Fibroblast of skin of right biceps (primary cell): ENCODE results near the gene TMEM150A.
"Not testable (repeated sequence)": the region's sequence is repeated elsewhere in the genome, so short reads cannot be mapped to it uniquely, and the experiment has no call there.

Source experiments
- DNase-seq: peaks from one replicate; pipeline ENCODE4 v3.0.0-alpha.2; 2013

Gene TMEM150A

DNA sequence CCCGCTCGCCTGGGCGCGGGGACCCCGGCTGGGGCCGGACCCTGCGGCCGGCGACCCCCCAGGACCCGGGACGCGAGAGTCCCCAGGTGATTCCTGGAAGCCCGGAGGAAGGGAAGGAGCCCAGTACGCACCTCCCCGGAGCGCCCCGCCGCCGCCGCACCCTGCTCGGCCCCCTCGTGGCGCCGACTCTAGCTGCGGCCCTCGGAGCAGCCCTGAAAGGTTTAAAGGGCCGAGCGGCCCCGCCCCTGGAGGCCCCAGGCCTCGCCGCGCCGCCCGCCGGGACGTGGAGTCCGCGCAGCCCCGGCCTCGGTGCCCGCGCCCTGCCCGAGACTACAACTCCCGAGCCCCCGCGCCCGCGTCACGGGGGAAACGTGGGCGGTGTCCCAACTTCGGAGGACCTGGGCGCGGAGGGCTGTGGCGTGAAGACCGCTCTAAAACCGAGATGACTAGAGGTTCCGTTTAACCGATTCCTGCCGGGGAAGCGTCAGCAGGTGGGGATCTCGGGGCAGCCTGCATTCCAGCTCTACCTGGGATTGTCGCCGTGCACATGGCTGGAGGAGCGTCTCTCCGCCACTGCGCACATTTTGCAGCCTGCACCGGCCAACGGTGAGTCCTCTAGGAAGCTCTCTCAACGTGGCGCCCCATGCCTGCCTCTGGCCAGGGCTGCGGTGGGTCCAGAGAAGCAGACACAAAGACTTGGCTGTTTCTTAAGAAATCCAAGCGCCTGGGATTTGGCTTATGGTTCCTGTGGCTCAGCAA lies at the start of gene TMEM150A:
Gene TMEM150A (minus strand): TSS at position 223 of the 759 bp plus-strand sequence. CDS start 750 bp downstream, outside the sequence.
- DNase-seq, result peak; percentile 90

DNA sequence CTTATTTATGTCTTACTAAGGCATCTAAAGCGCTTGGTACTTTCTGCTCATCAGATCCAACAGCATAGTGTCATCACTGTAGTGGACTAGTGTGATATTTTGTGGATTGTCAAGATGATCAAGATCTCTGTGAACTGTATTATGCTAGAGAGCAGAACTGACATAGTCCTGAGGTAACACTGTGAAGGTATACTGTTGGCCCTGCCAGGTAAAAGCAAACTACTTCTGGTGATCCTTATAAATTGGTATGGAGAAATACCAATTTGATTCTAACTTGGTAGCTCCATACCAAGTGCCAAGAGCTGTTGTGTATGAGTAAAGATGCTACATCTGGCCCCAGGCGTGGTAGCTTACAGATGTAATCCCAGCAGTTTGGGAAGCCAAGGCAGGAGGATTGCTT lies 49.6 kb upstream of the TMEM150A start:
- no peak for DNase-seq

GRCh38 chr2:85651097-85651496 lies 48.6 kb upstream of the TMEM150A start:
- DNase-seq, result no peak

DNA sequence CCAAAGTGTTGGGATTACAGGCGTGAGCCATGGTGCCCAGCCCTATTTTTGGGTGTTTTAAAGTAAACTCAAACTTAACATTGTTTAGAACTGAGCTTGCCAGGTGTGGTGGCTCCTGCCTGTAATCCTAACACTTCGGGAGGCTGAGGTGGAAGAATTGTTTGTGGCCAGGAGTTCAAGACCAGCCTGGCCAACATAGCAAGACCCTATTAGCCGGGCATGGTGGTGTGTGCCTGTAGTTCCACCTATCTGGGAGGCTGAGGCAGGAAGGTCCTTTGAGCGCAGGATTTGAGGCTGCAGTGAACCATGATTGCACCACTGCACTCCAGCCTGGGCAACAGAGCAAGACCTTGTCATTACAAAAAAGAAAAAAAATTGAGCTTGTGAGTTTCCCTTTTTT lies 48.0 kb upstream of the TMEM150A start:
- no peak for DNase-seq

DNA sequence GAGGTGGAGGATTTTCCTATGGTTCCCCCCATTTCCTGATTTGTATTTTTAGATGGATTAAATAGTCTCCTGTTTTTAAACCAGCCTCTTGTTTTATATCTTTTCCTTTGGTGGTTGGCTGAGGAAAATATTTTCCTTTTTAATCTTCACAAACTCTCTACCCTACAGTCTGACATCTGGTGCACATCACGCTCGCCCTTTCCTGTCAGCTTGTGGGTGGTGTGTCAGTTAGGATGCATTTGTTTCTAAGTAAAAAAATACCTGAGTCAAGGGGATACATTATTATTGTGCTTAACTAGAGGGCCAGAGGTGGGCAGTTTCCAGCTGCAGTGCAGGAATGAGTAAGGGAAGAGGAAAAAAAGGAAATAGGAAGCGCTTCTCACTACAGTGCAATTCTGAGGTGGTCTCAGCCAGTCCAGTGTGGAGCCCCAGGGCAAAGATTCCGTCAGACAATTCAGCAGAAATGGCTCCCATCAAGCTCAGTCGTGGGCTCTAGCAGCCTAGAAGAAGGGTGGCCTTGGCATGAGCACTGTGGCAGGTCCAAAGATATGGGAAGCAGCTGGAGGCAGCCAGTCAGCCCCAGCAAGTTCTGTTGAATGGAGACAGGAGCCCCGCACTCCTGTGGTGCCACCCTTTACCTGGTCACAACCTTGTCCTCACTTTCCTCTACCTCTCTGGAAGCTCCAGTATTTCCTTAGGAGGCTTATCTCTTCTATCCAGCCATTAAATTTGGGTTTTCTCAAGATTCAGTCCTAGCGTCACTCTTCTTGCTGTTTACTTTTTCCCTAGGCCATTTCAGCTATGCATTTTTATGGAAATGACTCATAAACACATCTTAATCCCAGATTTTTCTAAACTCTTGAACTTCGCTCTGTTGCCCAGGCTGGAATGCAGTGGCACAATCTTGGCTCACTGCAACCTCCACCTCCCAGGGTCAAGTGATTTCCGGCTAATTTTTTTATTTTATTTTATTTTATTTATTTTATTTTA lies 47.0 kb upstream of the TMEM150A start:
- peak; percentile 67 for DNase-seq

GRCh38 chr2:85648619-85649018 lies 46.1 kb upstream of the TMEM150A start:
- peak; percentile 60 for DNase-seq

DNA sequence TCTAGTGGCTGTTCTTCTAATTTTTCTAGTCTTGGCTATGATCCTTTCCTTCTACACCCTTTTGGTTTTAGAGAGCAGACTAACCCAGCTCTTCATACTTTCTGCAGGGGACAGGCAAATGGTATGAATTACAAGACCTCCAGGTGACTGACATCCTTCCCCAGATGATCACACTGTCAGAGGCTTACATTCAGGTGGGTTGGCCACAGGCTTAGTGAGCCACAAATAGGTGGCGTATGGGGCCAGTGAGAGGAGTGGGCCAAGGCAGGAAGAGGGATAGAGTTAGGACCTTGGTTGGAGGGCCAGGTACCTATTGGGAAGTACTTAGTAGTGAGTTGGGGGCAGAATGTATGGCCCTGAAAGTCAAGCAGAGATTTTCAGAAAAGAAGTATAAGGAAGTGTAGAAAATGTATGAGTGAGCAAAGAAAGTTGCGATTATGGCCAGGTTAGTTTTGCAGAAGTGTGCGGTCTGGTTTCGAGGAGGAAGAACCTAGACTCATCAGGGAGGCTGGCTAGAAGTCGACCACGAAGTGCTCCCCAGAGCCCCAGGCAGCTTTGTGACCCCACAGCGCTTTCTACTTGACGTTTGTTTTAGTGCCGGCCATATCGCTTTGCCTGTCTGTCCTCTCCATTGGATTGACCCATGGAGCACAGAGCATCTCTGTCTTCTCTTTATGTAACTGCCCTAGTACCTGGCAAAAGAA lies 45.5 kb upstream of the TMEM150A start:
- no peak for DNase-seq

DNA sequence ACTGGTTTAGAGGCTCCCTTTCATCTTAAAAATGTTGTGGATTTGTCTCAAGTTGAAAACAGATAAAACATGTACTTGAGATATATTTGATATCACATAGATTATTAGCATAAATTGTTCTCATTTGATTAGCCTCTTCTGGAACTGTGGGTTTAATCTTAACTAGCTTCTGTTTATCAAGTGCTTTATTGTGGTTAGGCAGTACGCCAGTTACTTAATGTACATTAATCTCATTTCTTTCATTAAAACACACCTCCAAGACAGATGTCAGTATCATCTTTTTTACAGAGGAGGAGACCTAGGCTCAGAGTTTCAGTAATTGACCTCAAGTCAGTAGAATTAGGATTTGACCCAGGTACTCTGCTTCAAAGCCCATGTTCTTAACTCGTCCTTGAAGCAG lies 43.7 kb upstream of the TMEM150A start:
- DNase-seq, result no peak

DNA sequence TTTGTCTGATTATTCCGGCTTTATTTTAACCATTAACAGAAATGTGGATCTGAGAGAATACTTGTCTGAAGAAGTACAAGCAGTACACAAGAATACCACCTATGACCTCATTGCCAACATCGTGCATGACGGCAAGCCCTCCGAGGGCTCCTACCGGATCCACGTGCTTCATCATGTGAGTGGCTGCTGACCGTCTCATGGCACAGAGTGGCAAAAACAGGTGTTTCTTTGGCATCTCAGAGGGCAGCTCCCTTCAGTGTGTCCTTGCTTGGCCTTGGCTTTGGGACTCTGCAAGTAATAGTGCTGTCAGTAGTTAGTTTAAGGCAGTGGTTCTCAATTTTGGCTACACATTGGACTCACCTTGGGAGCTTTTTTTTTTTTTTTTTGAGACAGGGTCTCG lies 42.4 kb upstream of the TMEM150A start:
- DNase-seq, result no peak

- no peak for DNase-seq
These were observed 40.2 kb upstream of the TMEM150A start for GRCh38 chr2:85642725-85643124.

DNA sequence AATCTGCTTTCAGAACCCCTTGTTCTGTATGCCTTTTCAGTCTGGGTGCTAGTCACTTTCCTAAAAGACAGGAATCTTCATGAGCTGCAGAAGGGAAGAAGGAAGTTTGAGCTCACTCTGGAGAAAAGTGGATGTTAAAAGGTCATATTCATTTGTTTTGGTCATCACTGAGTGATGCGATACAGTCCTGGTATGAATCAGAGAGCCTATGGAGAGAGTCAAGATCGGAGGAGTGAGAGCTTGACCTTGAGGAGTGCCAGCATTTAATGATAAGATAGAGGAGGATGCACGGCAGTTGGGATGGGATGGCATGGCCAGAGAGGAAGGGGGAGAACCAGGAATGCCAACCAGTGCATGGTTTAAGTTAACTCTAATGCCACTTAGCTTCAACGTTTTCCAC lies 33.1 kb upstream of the TMEM150A start:
- no peak for DNase-seq

DNA sequence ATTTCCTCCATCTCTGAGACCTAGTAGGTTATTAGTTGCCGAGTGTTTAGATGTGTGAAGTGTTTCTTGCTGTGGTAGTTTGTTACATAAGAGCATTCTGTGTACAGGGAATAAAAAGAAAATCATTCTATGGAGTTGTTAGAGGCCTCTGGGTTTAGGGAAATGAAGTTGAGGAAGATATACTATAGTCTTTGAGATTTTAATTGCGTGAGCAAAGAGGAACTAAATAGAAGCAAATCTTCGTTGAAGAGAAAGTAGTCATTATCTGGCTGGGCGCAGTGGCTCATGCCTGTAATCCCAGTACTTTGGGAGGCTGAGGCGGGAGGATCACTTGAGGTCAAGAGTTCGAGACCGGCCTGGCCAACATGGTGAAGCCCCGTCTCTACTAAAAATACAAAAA lies 32.5 kb upstream of the TMEM150A start:
- DNase-seq, result no peak

- no peak for DNase-seq
These were observed 28.8 kb upstream of the TMEM150A start for GRCh38 chr2:85631316-85631715.

DNA sequence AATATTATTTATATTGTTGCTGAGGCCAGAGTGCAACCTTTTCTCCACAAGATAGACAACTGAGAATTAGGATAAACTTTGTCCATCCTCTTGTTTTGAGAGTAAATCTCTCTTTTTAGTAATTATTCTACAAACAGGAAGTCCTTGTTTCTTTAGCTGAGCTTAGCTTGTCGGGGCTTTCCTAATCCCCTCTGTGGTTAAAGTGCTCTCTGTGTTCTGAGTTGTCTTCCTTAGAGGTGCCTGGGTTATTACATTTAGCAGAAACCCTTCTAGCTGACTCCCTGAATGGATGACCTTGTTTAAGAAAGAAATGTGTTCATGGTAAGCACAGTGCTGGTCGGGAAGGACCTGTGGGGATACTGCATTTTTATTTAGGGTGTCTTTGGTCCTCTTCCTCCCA lies 26.2 kb upstream of the TMEM150A start:
- DNase-seq, result no peak

DNA sequence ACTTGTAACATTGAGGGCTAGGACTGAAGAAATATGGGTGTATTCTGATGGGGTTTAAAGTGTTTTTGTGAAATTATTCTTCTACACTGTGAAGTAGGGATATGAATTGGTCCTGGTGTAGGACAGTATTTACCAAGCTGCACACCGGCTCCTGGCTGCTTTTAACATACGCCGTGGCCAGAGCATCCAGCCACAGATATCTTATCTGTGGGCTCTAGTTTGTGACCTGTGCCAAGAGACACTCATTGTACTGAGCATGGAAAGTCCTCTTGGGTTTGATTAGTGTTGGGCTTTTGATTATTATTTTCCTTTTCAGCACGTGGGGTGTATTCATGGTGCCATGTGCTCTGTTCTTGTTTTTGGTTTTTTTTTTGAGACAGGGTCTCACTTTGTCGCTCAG lies 21.5 kb upstream of the TMEM150A start:
- no peak for DNase-seq

GRCh38 chr2:85621338-85621737 lies 18.8 kb upstream of the TMEM150A start:
- no peak for DNase-seq

DNA sequence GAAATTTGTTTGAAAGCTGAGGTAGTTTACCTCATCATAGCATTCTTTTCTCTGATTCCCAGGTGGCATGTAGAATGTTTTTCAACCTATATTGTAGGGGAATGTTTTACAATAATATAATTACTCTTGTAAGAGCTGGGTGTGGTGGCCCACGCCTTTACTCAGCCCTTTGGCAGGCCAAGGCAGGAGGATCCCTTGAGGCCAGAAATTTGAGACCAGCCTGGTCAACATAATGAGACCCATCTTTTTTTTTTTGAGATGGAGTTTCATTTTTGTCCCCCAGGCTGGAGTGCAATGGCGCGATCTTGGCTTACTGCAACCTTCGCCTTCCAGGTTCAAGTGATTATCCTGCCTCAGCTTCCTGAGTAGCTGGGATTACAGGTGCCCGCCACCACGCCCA lies 17.1 kb upstream of the TMEM150A start:
- no peak for DNase-seq

DNA sequence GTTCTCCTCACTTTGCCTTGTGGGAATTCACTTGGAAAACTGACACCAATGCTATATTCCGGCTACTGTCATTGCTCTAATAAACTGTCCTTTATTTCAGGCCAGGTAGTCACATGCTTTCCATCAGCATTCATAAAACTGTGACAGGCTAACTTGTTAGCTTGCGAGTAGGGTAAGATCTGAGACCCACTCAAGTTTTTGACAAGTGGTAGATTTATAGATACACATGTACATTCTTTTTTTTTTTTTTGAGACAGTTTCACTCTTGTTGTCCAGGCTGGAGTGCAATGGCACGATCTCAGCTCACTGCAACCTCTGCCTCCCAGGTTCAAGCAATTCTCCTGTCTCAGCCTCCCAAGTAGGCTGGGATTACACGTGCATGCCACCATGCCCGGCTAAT lies 15.2 kb upstream of the TMEM150A start:
- not testable (repeated sequence) for DNase-seq

GRCh38 chr2:85615413-85615728 lies 12.9 kb upstream of the TMEM150A start:
- no peak for DNase-seq

- not testable (repeated sequence) for DNase-seq
These were observed 12.3 kb upstream of the TMEM150A start for GRCh38 chr2:85614757-85615156.

DNA sequence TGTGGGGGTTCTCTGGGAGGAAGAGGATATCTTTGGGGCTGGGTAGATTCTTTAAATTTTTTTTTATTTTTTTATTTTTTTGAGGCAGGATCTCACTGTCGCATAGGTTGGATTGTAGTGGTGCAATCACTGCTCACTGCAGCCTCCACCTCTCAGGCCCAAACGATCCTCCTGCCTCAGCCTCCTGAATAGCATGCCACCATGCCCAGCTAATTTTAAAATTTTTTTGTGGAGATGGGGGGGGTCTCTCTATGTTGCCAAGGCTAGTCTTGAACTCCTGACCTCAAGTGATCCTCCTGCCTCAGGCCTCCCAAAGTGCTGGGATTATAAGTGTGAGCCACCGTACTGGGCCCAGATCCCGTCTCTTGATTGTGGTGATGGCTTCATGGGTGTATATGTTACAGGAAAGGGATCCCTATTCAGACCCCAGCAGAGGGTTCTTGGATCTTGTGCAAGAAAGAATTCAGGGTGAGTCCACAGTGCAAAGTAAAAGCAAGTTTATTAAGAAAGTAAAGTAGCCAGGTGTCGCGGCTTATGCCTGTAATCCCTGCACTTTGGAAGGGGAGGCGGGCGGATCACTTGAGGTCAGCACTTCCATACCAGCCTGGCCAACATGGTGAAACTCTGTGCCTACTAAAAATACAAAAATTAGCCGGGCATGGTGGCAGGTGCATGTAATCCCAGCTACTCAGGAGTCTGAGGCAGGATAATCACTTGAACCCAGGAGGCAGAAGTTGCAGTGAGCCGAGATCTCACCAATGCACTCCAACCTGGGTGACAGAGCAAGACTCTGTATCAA lies 11.4 kb upstream of the TMEM150A start:
- DNase-seq, result no peak
